ENCODE results near the gene UBR3. TPM values are rescaled to one million over a fixed set of nuclear protein-coding genes. Genes with fewer than 3 reads are reported as not detected.
"Not testable (repeated sequence)": the region's sequence is repeated elsewhere in the genome, so short reads cannot be mapped to it uniquely, and the experiment has no call there.

UBR3 gene
- 10 to 100 TPM; 32.4 to 68.2 (median 48.3) TPM for polyA plus RNA-seq (ENCODE audit: insufficient read length in 10 of 10)
- long read RNA-seq, donor 1, result 0 reads
- long read RNA-seq, donor 2, partial matches to known transcripts, result 0 of 2 reads
- long read RNA-seq, donor 2, other reads (novel, unspliced or antisense), result 0 of 2 reads
- long read RNA-seq, donor 3, result 0 reads
- long read RNA-seq, donor 4, partial matches to known transcripts, result 6 of 6 reads
- long read RNA-seq, donor 4, other reads (novel, unspliced or antisense), result 0 of 6 reads
- long read RNA-seq, donor 5, partial matches to known transcripts, result 0 of 2 reads
- long read RNA-seq, donor 5, other reads (novel, unspliced or antisense), result 0 of 2 reads
- long read RNA-seq, donor 6, result 0 reads
- long read RNA-seq, donor 7, result 0 reads
- long read RNA-seq, donor 8, partial matches to known transcripts, result 0 of 1 reads
- long read RNA-seq, donor 8, other reads (novel, unspliced or antisense), result 0 of 1 reads
- long read RNA-seq, donor 9, result 0 reads

GRCh38 chr2:169827272-169828140 lies at the start of gene UBR3:
TSS of gene UBR3 (plus strand) at chr2:169827454. CDS start at chr2:169827508, 54 bp downstream.
- DNase-seq, result peak; percentile 94 to 98 (median 96)

GRCh38 chr2:169778446-169778845 lies 48.8 kb upstream of the UBR3 start:
- no peak for DNase-seq

GRCh38 chr2:169781249-169782013 lies 45.8 kb upstream of the UBR3 start:
- DNase-seq, result no peak

GRCh38 chr2:169782513-169782912 lies 44.7 kb upstream of the UBR3 start:
- no peak for DNase-seq

GRCh38 chr2:169790581-169790980 lies 36.7 kb upstream of the UBR3 start:
- DNase-seq, result no peak

GRCh38 chr2:169795181-169795580 lies 32.1 kb upstream of the UBR3 start:
- DNase-seq, result no peak

GRCh38 chr2:169796441-169796840 lies 30.8 kb upstream of the UBR3 start:
- peak in 2 of 3 donors; percentile 6 to 16 for DNase-seq

GRCh38 chr2:169797601-169798000 lies 29.7 kb upstream of the UBR3 start:
- DNase-seq, result no peak

GRCh38 chr2:169798397-169798717 lies 28.9 kb upstream of the UBR3 start:
- no peak for DNase-seq

GRCh38 chr2:169798718-169799592 lies 28.3 kb upstream of the UBR3 start, which contains the start of gene SSB:
TSS of gene SSB (plus strand) at chr2:169798871. CDS start at chr2:169800961, 2,090 bp downstream.
- peak; percentile 92 to 97 (median 94) for DNase-seq

- DNase-seq, result no peak
These were observed 23.8 kb upstream of the UBR3 start for GRCh38 chr2:169803480-169803879.

GRCh38 chr2:169806586-169806985 lies 20.7 kb upstream of the UBR3 start:
- DNase-seq, result no peak

GRCh38 chr2:169808221-169808620 lies 19.0 kb upstream of the UBR3 start:
- peak in 1 of 3 donors; percentile 7 for DNase-seq

GRCh38 chr2:169815849-169816248 lies 11.4 kb upstream of the UBR3 start:
- peak in 1 of 3 donors; percentile 65 for DNase-seq

- DNase-seq, result not testable (repeated sequence)
These were observed 10.3 kb upstream of the UBR3 start for GRCh38 chr2:169816961-169817360.

- DNase-seq, result not testable (repeated sequence)
These were observed 9.9 kb upstream of the UBR3 start for GRCh38 chr2:169817369-169817768.

- no peak for DNase-seq
These were observed 9.0 kb upstream of the UBR3 start for GRCh38 chr2:169818241-169818640.

- peak in 1 of 3 donors; percentile 9 for DNase-seq
These were observed 8.1 kb upstream of the UBR3 start for GRCh38 chr2:169819106-169819505.

- not testable (repeated sequence) for DNase-seq
These were observed 7.2 kb upstream of the UBR3 start for GRCh38 chr2:169820101-169820500.

GRCh38 chr2:169822036-169822435 lies 5.2 kb upstream of the UBR3 start:
- DNase-seq, result no peak
